Activated naive CD4-positive, alpha-beta T cell treated with anti-CD3 and anti-CD28 coated beads, Interleukin-2, amount 50 U/mL, for 72 hours (primary cell): ENCODE measurements around the gene IL17REL. TPM values are rescaled to one million over a fixed set of nuclear protein-coding genes. Genes with fewer than 3 reads are reported as not detected.

Source experiments
- ATAC-seq, 2 donors: fragments of 150-1000 bp; cut with Tn5 transposase; 2 replicates each; pipeline ENCODE4 v1.10.0; 2021; ENCODE audit warnings: mild to moderate bottlenecking in 2 of 2, moderate library complexity in 2 of 2
- DNase-seq, 2 donors: peaks; one replicate each; pipeline ENCODE4 v3.0.0; 2021 to 2022; ENCODE audit warnings: low spot score in 2 of 2
- H3K27ac Mint-ChIP-seq, 2 donors: one replicate each; pipeline ENCODE4 v1.8.0; 2022; ENCODE audit warnings: mild to moderate bottlenecking in 2 of 2, mixed read lengths in 2 of 2
- H3K36me3 Mint-ChIP-seq, 2 donors: one replicate each; pipeline ENCODE4 v1.8.0; 2022; ENCODE audit warnings: mixed read lengths in 2 of 2
- H3K9me3 Mint-ChIP-seq, 2 donors: one replicate each; pipeline ENCODE4 v1.8.0; 2022; ENCODE audit warnings: mixed read lengths in 2 of 2
- total RNA-seq, 2 donors: library from RNA; stranded (reverse); gene quantifications; one replicate each; pipeline ENCODE4 v1.2.3, GENCODE V29; 2022

IL17REL gene
- total RNA-seq, 2 donors from 2014 or later: 0.11 to 0.12 TPM

- ATAC-seq: no peak
- Mint-ChIP-seq H3K9me3 (peaks cover 0 to 4% of the 10 kb centered on the region in 2 donors), H3K27ac (peak overlapping the region in 1 of 2 donors; percentile 93), H3K36me3 (peaks cover 0 to 7% of the 10 kb centered on the region in 2 donors)
- peak in 1 of 2 donors; percentile 52 for DNase-seq
Observed at GRCh38 chr22:50015451-50016307, 3.1 kb upstream of the IL17REL start.

- Mint-ChIP-seq H3K9me3 (peaks cover 0 to 4% of the 10 kb centered on the region in 2 donors), H3K27ac (no peak overlapping the region), H3K36me3 (peaks cover 0 to 7% of the 10 kb centered on the region in 2 donors)
- ATAC-seq: no peak
- peak in 1 of 2 donors; percentile 52 for DNase-seq
Observed at GRCh38 chr22:50014655-50015401, 2.3 kb upstream of the IL17REL start.

GRCh38 chr22:50014053-50014501 is 1.5 kb upstream of the IL17REL start:
- peaks cover 0 to 2% of the 10 kb centered on the region in 2 donors for H3K9me3 Mint-ChIP-seq
- H3K36me3 Mint-ChIP-seq: peaks cover 0 to under 1% of the 10 kb centered on the region in 2 donors
- ATAC-seq: no peak
- peak in 1 of 2 donors; percentile 54 for DNase-seq
- no peak overlapping the region for H3K27ac Mint-ChIP-seq

- ATAC-seq (no peak), DNase-seq (no peak)
- no peaks in the 10 kb centered on the region for H3K36me3 Mint-ChIP-seq
- no peaks in the 10 kb centered on the region for H3K9me3 Mint-ChIP-seq
- H3K27ac Mint-ChIP-seq: no peak overlapping the region
Observed at GRCh38 chr22:50011447-50012210, 936 bp downstream of the IL17REL start.

DNA sequence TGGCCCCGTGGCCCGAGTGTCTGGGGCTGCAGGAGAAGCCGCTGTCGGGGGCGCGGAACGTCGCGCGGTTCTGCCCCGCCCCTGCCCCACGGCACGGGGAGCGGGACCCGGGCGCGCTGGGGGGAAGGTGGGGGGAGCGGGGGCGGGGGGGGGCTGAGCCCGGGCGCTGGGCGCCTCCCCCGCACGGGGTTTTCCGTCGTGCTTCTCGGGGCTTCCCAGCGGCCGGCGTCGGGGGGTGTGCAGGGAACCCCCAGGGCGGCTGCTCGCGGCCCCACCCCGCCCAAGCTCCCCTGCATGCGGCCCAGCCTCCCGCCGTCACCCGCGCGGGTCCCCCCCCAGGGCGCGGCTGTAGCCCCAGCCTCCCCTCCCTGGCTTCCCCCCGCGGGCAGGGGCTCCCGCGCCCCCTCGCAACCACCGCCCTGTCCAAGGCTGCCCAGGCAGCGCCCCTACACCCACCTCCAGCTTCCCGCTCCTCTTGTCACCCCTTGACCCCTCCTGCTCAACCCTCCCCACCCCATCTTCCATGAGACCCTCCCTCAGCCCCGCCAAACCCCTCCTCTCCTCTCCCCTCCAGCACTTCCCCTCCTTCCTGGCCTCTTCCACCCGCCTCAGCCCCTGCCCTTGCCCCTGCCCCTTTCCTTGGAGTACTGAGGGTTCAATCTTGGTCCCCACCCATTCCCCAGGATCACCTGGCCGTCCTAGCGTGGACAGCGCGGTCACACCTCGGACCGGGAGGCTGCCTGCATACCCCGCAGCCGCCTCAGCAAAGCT is 1.7 kb downstream of the IL17REL start:
- H3K27ac Mint-ChIP-seq: no peak overlapping the region
- DNase-seq: peak in 1 of 2 donors; percentile 50
- H3K9me3 Mint-ChIP-seq: no peaks in the 10 kb centered on the region
- no peaks in the 10 kb centered on the region for H3K36me3 Mint-ChIP-seq
- ATAC-seq: peak; percentile 18 to 54

GRCh38 chr22:50009765-50010675 is 2.5 kb downstream of the IL17REL start:
- ATAC-seq: no peak
- DNase-seq: peak in 1 of 2 donors; percentile 56
- Mint-ChIP-seq H3K36me3 (no peaks in the 10 kb centered on the region), H3K9me3 (no peaks in the 10 kb centered on the region), H3K27ac (no peak overlapping the region)

- ATAC-seq: no peak
- no peak overlapping the region for H3K27ac Mint-ChIP-seq
- no peaks in the 10 kb centered on the region for H3K9me3 Mint-ChIP-seq
- H3K36me3 Mint-ChIP-seq: no peaks in the 10 kb centered on the region
- DNase-seq: no peak
Observed at GRCh38 chr22:50009251-50009650, 3.3 kb downstream of the IL17REL start.

DNA sequence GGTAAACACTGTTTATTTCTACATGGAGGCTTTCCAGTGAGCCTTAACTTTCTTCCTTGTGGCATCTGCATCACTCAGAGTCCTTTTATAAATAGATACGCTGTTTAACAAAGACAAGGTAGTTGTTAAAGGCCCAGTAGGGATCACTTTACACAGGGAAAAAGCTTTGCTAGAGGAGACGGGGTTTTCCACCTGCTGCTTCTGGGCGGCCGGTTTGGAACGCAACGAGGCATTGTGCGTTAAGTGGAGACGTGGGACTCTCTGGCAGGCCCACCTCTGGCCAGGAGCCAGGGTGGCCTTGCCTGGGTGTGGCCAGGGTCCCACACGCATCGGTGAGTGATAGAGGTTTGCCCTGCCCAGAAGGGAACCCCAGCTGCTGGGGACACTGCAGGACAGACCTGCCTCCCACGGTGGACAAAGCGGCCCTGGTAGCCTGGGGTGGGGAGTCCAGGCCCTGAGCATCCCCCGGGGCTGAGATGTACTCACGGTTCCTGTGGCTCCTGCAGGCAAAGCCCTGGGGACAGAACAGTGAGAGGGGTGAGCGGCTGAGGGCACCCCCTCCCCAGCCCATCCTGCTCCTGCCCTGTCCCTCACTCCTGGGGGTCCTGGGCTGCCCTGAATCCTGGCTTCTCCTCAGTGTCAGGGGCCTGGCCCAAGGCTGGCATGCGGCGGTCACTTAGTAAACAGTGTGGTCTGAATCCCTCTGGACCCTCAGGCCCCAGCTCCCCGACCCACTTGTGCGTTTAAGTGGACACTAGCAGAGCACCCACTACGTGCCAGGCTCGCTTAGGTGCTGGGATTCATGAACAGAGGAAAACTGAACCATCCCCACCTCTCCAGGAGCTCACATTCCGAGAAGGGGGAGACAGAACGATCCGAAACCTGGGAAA is 4.2 kb downstream of the IL17REL start:
- H3K27ac Mint-ChIP-seq: no peak overlapping the region
- no peaks in the 10 kb centered on the region for H3K36me3 Mint-ChIP-seq
- no peak for ATAC-seq
- DNase-seq: peak in 1 of 2 donors; percentile 1
- H3K9me3 Mint-ChIP-seq: no peaks in the 10 kb centered on the region

DNA sequence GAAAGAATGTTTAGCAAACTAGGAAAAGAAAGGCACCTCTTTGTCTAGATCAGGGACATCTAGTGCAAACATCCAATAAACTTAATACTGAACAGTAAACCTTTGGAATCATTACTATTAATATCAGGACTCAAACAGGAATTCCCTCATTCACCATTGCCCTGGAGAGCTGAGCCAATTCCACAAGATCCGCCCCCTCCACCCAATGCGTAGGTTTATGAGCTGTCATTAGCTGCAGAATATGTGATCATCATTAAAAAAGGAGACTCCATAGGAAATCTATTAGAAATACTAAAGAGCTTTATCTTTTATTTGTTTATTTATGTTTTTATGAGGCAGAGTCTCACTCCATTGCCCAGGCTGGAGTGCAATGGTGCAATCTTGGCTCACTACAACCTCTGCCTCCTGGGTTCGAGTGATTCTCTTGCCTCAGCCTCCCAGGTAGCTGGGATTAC is 5.5 kb downstream of the IL17REL start:
- H3K9me3 Mint-ChIP-seq: no peaks in the 10 kb centered on the region
- H3K36me3 Mint-ChIP-seq: no peaks in the 10 kb centered on the region
- ATAC-seq (no peak), DNase-seq (no peak)
- no peak overlapping the region for H3K27ac Mint-ChIP-seq

DNA sequence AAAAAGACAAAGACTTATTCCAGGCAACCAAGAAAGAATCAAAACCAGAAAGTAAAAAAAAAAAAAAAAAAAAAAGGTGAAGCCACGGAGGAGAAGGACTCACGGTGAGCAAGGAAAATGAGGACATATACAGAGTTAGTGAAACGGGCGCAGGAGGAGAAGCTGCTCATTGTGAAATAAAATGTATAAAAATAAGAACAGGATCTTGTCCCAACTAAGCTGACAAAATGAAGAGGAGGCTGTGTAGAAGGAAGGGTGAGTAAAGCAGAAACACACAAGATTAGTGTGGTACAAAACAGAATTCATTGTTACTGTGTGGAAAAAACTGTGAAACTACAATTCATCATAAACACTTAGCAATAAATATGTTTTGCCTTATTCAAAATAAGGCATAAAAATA is 7.6 kb downstream of the IL17REL start:
- DNase-seq (peak in 1 of 2 donors; percentile 1), ATAC-seq (peak in 1 of 2 donors; percentile 64)
- H3K9me3 Mint-ChIP-seq: no peaks in the 10 kb centered on the region
- H3K27ac Mint-ChIP-seq: no peak overlapping the region
- H3K36me3 Mint-ChIP-seq: no peaks in the 10 kb centered on the region

DNA sequence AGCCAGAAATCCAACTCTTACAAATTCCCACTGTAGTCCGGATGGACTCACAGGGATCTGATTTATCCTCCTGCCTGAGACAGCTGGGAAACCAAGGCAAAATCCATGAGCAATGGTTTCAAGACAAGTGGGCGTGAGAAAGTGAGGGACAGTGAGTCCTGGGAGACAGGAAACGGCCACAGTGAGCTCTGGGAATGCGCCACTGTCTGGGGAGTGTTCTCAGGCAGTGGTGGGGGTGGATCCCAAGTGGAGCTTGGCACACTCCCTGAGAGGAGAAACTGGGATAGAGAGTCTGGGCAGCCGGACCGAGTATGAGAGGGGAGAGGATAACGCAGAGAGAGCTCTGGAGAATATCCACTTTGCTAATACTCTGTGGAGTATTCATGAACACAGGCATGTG is 9.8 kb downstream of the IL17REL start:
- H3K36me3 Mint-ChIP-seq: no peaks in the 10 kb centered on the region
- no peak for ATAC-seq
- no peak overlapping the region for H3K27ac Mint-ChIP-seq
- DNase-seq: no peak
- H3K9me3 Mint-ChIP-seq: no peaks in the 10 kb centered on the region

- ATAC-seq (no peak), DNase-seq (peak in 1 of 2 donors; percentile 2)
- no peak overlapping the region for H3K27ac Mint-ChIP-seq
- H3K36me3 Mint-ChIP-seq: no peaks in the 10 kb centered on the region
- H3K9me3 Mint-ChIP-seq: no peaks in the 10 kb centered on the region
Observed at GRCh38 chr22:50001388-50002231, 11.0 kb downstream of the IL17REL start.

DNA sequence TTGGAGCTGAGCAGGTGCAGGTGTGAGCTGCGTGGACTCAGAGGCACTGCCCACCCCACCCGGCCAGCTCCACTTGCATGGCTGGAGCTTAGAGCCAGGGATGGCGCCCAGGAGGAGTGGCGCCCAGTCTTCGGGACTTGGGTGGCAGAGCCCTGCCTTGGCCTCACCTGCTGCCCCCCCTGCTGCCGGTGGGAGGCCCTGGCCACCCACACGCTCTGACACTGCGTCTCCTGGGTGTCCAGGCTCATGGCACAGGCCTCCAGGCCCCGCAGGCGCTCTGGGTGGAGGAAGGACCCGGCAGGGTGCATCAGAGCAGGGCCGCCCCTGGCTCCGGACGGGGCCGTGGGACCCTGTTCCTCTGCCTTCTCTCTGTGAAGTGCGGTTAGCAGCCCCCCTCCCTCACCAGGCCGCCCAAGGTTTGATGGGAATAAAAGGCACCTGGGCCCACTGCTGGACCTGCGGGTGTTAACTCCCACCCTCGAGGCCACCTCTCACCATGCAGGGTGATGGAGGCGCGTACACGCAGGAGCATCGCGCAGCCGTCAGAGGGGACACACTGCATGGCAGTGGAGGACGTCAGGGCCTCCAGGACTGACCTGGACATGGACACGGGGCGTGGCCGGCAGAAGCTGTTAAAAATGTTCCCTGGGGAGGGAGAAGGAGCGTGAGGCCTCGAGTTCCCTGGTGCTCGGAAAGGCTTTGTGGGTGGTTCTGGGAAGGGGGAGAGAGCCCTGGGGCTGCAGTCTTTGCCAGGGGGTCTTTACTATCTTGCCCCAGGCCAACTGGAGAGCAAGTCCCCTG is 11.8 kb downstream of the IL17REL start:
- no peaks in the 10 kb centered on the region for H3K9me3 Mint-ChIP-seq
- DNase-seq (no peak), ATAC-seq (no peak)
- H3K36me3 Mint-ChIP-seq: no peaks in the 10 kb centered on the region
- H3K27ac Mint-ChIP-seq: peak overlapping the region in 1 of 2 donors; percentile 63
